ENCODE results near the gene TTN.

DNA sequence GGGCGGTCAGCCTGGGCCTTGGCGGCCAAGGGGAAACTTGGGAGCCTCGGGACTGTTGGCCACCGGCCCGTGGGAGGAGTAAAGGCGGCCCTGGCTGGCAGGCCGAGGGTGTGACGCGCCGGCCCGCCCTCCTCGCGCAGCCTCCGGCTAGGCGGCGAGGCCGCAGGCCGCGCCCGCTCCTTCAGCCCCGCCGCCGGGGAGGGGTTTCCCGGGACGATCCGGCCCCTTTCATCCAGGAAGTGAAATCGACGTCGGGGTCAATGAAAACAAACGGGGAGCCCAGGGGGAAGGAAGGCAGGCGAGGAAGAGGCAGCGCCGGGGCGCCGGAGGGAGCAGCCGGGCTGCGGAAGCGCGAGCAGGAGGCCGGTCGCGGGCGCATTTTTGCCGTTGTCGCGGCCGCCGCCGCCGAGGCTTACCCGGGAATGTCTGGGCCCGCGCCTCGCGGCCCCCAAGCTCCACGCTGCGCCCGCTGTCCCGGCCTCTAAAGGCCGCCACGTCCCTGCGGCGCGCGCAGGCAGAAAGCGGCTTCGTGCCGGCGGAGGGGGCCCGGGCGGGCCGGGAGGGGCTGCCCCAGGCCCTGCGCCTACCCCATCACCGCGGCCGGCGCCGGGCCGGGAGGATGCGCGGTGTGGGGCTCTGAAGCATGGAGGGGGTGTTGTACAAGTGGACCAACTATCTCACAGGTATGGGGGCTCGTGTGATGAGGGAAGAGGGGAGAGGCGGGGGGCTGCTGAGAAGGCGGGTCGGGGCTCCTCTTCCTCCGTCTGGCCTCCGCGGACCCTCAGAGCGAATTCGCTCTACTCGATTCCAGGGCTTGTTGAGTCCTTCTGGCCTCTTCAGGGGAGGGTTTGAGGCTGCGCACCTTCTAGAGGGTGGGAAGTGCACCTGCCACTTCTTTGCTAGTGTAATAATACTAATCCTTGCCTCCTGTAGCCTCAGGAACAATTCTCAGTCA lies 326.7 kb downstream of the TTN start, which contains the start of gene PLEKHA3:
- TF ChIP-seq, protein P1, sequence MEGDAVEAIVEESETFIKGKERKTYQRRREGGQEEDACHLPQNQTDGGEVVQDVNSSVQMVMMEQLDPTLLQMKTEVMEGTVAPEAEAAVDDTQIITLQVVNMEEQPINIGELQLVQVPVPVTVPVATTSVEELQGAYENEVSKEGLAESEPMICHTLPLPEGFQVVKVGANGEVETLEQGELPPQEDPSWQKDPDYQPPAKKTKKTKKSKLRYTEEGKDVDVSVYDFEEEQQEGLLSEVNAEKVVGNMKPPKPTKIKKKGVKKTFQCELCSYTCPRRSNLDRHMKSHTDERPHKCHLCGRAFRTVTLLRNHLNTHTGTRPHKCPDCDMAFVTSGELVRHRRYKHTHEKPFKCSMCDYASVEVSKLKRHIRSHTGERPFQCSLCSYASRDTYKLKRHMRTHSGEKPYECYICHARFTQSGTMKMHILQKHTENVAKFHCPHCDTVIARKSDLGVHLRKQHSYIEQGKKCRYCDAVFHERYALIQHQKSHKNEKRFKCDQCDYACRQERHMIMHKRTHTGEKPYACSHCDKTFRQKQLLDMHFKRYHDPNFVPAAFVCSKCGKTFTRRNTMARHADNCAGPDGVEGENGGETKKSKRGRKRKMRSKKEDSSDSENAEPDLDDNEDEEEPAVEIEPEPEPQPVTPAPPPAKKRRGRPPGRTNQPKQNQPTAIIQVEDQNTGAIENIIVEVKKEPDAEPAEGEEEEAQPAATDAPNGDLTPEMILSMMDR (IDR thresholded peaks at IDR 0.05; ENCODE audit: low read length), result no peak
- TF ChIP-seq EZH2 (optimal IDR thresholded peaks at IDR 0.05; ENCODE audit: low read depth, low read length), result no peak
